D721Med (cell line): Measurements from ENCODE around the gene RAB8B.

Experiments
- DNase-seq: peaks from one replicate; pipeline ENCODE4 v3.0.0; 2011; ENCODE audit warnings: low spot score; ENCODE audit not compliant: insufficient read length
- FAIRE-seq: peaks from 2 replicates; lab custom pipeline; 2011; peaks lifted over from hg19 to GRCh38; lab: Jason Lieb, UNC
- CTCF ChIP-seq: IDR thresholded peaks from 2 replicates; pipeline ENCODE4 v1.5.1; 2012; ENCODE audit warnings: mild to moderate bottlenecking, control low read depth; ENCODE audit not compliant: insufficient read depth; ENCODE audit errors: missing control alignments

The RAB8B gene

GRCh38 chr15:63226966-63227401 is 37.6 kb downstream of the RAB8B start:
- no peak for TF ChIP-seq CTCF
- no peak for FAIRE-seq
- no peak for DNase-seq

- TF ChIP-seq CTCF: no peak
These were observed 38.3 kb downstream of the RAB8B start for GRCh38 chr15:63227689-63228088.

GRCh38 chr15:63231206-63231605 is 41.8 kb downstream of the RAB8B start:
- FAIRE-seq (no peak), DNase-seq (no peak)
- no peak for TF ChIP-seq CTCF

More at GRCh38 chr15:63227689-63228088, 38.3 kb downstream of the RAB8B start:
- FAIRE-seq (no peak), DNase-seq (no peak)

- no peak for TF ChIP-seq CTCF
- peak; percentile 94 for FAIRE-seq
- DNase-seq: no peak
These were observed 42.3 kb downstream of the RAB8B start for GRCh38 chr15:63231706-63232105.

- DNase-seq: no peak
- no peak for TF ChIP-seq CTCF
- FAIRE-seq: no peak
These were observed 43.0 kb downstream of the RAB8B start for GRCh38 chr15:63232405-63232804.

GRCh38 chr15:63232943-63233342 is 43.5 kb downstream of the RAB8B start:
- FAIRE-seq: no peak
- no peak for DNase-seq
- no peak for TF ChIP-seq CTCF

- no peak for DNase-seq
- no peak for TF ChIP-seq CTCF
- FAIRE-seq: no peak
These were observed 44.4 kb downstream of the RAB8B start for GRCh38 chr15:63233667-63234423.
